ENCODE measurements around the gene ARHGAP22. TPM values are rescaled to one million over a fixed set of nuclear protein-coding genes. Genes with fewer than 3 reads are reported as not detected.

Gene ARHGAP22
- polyA plus RNA-seq, 1 donor: 1.3 TPM

DNA sequence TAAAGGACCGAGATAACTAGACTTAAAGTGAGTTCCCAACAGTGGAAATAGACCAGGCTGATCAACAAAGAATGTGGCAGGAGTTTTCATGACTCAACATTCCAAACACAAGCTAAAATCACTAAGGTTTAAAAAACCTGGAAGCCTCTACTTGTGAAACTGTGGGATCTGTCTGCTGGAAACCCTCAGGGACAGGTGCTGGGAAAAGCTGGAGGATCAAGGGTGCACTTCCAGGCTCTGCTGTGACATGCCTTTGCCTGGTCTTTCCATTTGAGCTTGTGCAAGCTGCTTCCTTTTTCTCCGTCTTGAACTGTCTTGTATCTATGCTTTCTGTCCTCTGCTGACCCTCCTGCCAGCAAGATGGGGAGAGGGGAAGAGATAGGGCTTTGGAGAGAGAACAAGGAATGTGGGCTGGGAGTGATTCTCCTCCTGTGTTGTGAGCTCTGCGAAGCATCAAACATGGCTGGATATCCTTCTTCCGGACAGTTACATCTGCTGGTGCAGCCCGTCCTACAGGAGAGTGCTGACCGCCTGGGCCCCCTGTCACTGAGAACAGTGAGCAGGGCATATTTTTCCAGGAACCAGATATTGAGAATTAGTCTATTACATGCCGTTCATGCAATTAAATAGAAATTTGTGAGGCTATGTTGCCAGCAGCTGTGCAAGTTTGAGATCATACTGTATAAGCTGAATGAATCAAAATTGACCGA lies 25.5 kb downstream of the ARHGAP22 start:
- DNase-seq: no peak

DNA sequence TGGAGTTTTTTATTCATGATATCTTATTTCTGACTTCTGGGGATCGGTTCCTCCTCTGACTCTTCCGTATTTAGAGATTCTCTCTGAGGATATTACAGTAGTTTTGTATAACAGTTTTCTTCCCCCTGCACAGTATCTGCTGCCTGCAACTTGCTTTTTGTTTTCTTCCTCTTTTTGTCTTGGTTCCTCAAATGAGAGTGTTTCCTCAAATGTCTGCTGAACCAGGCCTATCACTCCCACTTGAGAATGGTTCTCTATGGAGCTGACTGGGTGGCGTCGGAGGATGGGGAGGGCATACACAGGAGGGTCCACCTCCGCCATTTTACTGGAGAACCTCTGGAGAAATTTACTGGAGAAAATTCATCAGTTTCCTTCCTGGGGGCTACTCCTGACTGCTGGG lies 27.7 kb downstream of the ARHGAP22 start:
- no peak for DNase-seq

DNA sequence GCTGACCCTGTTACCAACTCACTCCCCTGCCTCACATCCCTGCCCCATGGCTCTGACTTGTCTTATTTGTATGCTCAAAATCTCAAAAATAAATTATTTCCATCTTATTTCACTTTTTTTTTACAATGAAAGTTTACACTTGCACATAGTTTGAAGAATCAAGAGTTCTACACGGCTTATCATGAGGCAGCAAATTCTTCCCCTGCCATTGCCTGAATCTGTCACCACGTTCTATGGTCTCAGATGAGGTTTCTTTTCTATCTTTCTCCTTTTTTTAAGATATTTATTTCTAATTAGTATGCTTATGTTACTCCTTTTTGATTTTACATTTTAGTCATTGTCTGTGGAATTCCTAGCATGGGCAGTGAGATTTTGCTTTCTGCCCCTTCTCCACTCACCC lies 28.4 kb downstream of the ARHGAP22 start:
- DNase-seq: no peak

DNA sequence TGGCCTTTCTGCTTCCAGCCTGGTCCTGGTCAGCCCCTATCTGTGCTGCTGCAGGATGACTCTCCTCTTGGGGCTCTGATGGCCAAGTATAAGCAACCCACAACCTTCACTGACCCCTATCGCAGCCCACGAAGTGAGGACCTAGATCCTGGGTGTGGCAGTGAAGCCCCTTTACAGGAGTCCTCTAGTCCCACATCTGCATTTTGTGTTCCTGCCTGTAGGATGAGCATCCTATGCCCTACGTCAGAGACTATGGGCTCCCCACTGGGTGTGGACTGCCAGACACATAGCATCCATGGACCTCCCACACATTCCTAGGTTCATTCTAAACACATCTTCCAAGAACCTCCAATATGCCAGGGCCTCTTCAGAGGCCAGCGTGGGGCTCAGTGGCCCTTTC lies 29.0 kb downstream of the ARHGAP22 start:
- DNase-seq: no peak

GRCh38 chr10:48574817-48575380 lies 30.0 kb downstream of the ARHGAP22 start:
- no peak for DNase-seq

GRCh38 chr10:48574322-48574796 lies 30.5 kb downstream of the ARHGAP22 start:
- no peak for DNase-seq

- no peak for DNase-seq
Measured at GRCh38 chr10:48573045-48573444, 31.8 kb downstream of the ARHGAP22 start.

- DNase-seq: no peak
Measured at GRCh38 chr10:48572414-48572813, 32.5 kb downstream of the ARHGAP22 start.

DNA sequence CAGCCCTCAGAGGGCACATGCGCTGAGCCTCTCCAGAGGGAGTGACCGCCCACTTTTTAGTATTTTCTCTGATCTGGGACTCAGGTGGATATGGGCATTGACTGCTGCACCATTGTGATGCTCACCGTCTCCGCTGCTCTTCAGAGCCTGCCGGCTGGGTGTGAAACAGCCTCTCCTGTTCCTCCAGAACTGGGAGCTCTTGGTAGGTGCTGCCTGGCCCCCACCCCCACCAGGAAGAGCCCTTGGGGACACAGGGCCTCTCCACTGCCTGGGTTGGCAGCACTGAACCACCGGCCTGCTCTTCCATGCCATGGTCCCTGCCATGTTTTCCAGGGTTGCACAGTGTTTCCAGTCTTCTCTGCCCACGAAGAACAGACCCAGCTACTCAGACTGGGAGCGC lies 36.3 kb downstream of the ARHGAP22 start:
- DNase-seq: no peak

DNA sequence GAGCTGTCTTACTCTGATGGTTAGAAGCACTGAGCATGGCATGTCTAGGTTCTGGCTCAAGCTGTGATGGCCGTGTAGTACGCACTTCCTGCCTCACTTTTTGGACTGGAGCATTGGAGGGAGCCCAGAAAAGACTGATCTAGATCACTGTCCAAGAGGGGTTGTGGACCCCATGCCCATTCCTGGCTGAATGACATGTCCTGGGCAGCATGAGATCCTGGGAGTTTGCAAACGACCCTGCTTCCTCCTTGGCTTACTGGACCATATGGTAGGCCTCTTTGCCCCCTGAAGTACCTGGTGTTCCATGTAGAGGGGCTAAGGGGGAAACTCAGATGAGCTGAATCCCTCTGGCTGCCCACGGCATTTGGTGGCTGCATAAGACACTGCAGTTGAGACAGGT lies 36.7 kb downstream of the ARHGAP22 start:
- DNase-seq: no peak

DNA sequence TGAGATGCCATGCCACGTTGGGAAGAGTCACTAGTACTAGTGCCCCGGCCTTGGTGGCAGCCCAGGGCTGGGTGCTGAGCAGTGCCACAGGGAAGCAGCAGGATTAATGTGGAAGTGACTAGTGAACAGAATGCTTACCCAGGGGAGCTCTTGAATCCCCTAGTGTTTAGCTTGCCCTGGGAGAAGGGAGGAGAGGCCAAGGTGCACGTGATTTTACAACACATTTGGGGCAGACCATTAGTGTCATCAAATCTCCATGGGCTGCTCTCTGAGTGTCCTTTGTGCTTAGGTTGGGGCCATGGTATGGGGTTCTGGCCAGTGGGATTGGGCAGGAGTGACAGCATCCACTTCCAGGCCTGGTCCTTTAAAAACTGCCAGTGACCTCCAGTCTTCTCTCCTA lies 37.5 kb downstream of the ARHGAP22 start:
- no peak for DNase-seq

DNA sequence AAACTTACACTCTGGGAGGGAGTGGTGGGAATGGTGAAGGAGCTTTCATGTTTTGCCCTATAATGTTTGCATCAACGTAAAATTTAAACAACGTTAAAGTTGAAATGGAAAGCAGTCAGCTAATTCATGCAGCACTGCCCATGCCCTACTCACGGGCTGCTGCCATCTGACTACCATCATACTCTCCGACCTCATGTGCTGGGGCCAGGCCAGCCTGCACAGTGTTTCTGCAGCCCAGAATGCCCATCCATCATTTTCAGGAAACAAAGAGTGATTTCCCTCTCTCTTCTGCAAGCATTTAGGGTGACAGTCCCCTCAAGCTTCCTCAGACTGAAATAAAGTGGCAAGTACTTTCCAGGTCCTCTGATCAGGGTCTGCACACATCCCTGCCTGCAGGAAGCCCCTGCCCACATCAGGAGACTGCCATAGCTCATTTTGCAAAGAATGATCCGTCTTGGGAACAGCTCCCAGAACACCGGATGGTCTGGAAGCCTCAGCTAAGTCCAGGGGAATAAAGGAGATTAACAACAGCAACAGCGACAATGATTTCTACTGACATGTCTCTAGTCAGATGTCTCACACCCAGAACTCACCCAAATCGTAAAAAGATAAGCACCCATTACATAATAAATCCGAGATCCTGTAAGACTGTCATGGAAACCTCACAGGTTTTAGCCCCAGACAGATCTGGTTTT lies 40.3 kb downstream of the ARHGAP22 start:
- no peak for DNase-seq

- no peak for DNase-seq
Measured at GRCh38 chr10:48557511-48558123, 47.3 kb downstream of the ARHGAP22 start.

DNA sequence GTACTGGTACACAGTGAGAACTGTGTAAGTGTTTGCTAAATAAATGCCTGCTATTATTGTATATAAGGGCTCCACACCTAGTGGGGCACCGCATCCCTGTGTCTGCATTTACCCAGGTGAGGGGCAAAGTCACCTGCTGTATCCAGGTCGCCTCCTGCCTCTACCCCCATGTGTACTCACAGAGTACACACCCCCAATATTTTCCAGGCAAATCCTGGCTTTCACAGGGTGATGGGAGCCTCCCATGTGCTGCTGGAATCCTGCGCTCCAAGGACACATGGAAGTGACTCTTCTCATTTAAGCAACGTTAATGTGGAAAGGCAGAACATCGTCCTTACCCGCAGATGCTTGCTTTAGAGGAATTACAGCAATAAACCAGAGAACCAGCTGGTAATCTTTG lies 48.2 kb downstream of the ARHGAP22 start:
- no peak for DNase-seq

DNA sequence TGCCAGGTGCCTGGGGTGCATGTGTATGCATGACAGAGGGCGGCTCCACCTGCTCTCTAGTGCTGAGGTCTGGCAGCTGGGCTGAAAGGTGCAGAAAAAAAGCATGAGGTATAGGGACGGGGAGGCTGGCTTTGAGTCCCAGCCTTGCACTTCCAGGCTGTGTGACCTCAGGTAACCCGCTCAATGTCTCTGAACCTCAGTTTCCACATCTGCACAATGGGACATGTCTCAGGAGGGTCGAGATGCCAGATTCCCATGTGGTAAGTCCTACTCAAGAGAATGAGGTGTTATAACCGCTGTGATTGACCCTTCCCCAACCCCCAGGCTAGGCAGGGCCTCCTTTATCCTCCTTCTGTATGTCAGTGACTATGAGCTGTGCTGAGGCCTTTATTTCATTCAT lies 48.8 kb downstream of the ARHGAP22 start:
- DNase-seq: no peak

DNA sequence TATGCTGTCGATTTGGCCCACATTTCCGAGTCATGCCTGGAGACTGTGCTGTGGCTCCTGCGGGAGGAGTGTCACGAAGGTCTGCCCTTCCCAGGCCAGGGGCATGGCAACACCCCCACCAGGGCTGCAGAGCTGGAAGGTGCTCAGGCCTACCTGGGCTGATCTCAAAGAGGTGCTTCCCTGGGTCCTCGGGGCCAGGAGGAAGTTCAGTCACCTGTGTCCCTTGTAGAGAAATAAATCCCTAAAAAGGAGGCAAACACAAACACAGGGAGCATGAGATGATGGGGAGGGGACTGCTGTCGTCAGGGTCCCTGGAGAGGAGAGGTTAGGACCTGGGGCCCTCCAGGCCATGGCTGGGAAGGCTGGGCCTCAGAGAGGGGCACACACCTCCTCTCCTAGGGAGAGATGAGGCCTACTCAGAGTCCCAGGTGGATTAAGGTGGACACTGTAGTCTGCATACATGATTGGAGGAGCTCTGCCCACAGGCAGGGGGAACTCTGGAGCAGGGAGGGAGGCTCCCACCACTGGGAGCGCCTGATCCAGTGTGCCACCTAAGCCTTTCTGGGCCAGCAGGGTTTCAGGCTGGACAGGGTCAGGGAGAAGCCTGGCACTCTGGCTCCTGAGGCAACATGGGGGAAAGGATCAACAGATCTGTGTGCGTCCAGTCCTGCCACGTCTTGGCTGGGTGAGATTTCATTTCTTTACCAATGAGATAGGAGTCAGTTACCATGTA lies 49.4 kb downstream of the ARHGAP22 start:
- DNase-seq: no peak

DNA sequence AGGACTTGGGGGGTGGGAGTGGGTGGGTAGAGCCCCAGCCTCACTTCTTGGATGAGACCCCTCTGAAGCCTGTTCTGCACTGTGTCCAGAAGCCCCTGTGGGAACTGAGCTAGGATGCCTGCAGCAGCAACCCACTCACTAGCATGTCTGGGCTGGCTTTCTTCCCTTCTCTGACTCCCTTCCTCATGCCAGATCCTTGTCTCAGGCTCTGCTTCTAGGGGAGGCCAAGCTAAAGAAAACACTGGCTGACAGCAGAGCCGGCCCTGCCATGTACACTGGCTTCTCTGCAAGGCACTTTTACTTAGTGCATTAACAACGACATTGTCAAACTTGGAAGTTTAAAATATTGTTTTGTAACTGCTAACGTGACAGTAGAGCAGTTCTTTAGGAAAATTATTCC lies 50.2 kb downstream of the ARHGAP22 start:
- DNase-seq: peak; percentile 36

DNA sequence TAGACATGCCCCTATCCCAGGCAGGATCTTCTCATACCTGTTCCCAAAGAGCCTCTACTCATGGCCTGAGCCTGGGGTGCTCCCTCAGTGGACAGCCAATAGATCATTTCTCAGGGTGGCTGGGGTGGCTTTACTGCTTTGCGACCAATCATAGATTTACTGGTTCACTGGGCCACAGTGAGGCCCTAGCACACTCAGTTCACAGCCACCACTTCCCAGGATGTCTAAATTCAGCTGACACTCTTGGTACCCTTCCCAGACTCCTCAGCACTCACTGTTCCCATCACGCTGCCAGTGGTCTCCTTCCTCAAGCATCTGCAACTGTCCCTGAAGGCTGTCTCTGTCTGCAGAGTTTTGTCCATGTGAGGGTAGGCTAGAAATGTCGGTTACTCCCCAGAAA lies 50.6 kb downstream of the ARHGAP22 start:
- DNase-seq: no peak

- DNase-seq: no peak
Measured at GRCh38 chr10:48552946-48553564, 51.8 kb downstream of the ARHGAP22 start.

DNA sequence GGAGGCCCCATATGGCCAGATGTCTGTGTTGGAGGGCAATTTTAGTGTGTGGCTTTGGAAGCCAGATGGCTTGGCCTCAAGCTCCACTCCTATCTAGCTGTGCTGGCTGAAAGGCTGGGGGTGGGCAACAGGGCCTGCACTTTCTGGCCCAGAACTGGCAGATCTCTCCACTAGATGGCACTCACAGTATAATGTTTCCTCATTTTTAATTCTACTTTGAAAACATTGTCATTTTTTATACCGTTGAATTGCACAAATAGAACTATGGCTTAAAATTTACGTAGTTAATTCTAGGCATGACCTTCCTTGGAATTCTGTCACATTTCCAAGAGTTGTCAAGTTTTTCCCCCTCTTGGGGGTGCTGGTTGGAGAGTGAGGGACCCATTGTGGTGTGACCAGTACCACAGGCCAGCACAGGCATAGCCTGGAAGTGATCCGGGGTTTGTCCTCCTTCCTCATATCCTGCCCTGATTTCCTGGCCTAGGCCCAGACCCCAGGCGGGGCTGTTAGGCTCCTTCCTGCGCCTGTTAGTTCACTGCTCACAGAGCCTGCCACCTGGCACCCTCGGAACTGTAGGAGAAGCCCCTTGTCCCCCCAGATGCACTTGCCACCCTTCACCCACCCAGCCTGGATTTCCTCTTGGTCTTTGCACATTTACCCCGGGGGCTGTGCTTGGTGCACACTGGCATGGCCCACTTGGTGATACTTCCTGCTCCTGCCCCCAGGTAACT lies 52.8 kb downstream of the ARHGAP22 start:
- DNase-seq: peak; percentile 65

DNA sequence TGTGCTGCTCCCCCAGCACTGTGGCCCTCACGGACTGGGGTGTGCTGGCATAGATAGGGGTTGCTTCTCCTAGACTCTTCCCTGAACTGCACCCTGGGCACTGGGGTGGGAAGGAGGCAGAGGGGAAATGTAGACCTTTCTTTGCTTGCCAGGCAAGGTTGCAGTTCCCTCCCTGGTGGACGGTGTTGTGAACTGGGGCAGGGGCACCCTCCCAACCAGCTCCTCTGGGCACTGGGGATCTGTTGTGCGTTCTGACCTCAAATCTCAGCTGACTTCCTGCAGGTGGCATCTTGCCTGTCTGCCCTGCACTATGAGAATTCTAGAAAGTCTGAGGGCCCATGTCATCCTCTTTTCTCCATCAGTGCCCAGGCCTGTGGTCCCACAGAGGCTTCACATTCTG lies 53.9 kb downstream of the ARHGAP22 start:
- no peak for DNase-seq

Data from hindlimb muscle (tissue), 1 donor.